Thyroid gland (tissue), 4 donors: ENCODE data around the gene IGF2BP3.

Experiments
- POLR2A ChIP-seq, 2 donors: fragments of 450-650 bp; IDR thresholded peaks; one replicate each; pipeline ENCODE4 v1.6.1; 2017; ENCODE audit warnings: antibody characterized with exemption in 2 of 2, mild to moderate bottlenecking in 2 of 2, moderate library complexity in 1 of 2
- TF ChIP-seq, protein P1 (sequence below), 6 experiments: fragments of 200-600 bp in 3 of 6; fragments of 450-650 bp in 3 of 6; sonication (generic) in 3 of 6; IDR thresholded peaks; one replicate each; pipeline ENCODE4 v1.5.1; 2016 to 2019; ENCODE audit warnings: antibody characterized with exemption in 6 of 6, mild to moderate bottlenecking in 2 of 6, inconsistent platforms in 1 of 6, moderate library complexity in 1 of 6

- TF ChIP-seq, protein P1, sequence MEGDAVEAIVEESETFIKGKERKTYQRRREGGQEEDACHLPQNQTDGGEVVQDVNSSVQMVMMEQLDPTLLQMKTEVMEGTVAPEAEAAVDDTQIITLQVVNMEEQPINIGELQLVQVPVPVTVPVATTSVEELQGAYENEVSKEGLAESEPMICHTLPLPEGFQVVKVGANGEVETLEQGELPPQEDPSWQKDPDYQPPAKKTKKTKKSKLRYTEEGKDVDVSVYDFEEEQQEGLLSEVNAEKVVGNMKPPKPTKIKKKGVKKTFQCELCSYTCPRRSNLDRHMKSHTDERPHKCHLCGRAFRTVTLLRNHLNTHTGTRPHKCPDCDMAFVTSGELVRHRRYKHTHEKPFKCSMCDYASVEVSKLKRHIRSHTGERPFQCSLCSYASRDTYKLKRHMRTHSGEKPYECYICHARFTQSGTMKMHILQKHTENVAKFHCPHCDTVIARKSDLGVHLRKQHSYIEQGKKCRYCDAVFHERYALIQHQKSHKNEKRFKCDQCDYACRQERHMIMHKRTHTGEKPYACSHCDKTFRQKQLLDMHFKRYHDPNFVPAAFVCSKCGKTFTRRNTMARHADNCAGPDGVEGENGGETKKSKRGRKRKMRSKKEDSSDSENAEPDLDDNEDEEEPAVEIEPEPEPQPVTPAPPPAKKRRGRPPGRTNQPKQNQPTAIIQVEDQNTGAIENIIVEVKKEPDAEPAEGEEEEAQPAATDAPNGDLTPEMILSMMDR (IDR thresholded peaks at IDR 0.05) = no peak
- no peak for TF ChIP-seq POLR2A (IDR thresholded peaks at IDR 0.05)
Measured at GRCh38 chr7:23458044-23458443, 12.2 kb downstream of the IGF2BP3 start.
